GM13976 (cell line): ENCODE data around the gene CBX1.

Source experiments
- DNase-seq: peaks from one replicate; pipeline ENCODE4 v3.0.0; 2012; ENCODE audit warnings: low spot score
- in situ Hi-C: fragments of 300-500 bp; cut with MboI; formaldehyde crosslinking; loops from one replicate; pipeline ENCODE4 v1.12.0; 2022; ENCODE audit warnings: low sequenced_read_pairs, mixed read lengths, inconsistent platforms; ENCODE audit not compliant: unreplicated experiment
- TF ChIP-seq, protein P1 (sequence below): IDR thresholded peaks from 2 replicates; pipeline ENCODE4 v1.5.1; 2012; ENCODE audit warnings: borderline replicate concordance, mild to moderate bottlenecking; ENCODE audit not compliant: insufficient read depth; ENCODE audit errors: extremely low read depth, missing control alignments, control extremely low read depth

Gene CBX1

DNA sequence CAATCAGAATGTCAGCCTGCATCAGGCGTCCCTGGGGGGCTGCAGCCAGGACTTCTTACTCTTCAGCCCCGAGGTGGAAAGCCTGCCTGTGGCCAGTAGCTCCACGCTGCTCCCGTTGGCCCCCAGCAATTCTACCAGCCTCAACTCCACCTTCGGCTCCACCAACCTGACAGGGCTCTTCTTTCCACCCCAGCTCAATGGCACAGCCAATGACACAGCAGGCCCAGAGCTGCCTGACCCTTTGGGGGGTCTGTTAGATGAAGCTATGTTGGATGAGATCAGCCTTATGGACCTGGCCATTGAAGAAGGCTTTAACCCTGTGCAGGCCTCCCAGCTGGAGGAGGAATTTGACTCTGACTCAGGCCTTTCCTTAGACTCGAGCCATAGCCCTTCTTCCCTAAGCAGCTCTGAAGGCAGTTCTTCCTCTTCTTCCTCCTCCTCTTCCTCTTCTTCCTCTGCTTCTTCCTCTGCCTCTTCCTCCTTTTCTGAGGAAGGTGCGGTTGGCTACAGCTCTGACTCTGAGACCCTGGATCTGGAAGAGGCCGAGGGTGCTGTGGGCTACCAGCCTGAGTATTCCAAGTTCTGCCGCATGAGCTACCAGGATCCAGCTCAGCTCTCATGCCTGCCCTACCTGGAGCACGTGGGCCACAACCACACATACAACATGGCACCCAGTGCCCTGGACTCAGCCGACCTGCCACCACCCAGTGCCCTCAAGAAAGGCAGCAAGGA, 42.7 kb downstream of the CBX1 start:
- TF ChIP-seq, protein P1, sequence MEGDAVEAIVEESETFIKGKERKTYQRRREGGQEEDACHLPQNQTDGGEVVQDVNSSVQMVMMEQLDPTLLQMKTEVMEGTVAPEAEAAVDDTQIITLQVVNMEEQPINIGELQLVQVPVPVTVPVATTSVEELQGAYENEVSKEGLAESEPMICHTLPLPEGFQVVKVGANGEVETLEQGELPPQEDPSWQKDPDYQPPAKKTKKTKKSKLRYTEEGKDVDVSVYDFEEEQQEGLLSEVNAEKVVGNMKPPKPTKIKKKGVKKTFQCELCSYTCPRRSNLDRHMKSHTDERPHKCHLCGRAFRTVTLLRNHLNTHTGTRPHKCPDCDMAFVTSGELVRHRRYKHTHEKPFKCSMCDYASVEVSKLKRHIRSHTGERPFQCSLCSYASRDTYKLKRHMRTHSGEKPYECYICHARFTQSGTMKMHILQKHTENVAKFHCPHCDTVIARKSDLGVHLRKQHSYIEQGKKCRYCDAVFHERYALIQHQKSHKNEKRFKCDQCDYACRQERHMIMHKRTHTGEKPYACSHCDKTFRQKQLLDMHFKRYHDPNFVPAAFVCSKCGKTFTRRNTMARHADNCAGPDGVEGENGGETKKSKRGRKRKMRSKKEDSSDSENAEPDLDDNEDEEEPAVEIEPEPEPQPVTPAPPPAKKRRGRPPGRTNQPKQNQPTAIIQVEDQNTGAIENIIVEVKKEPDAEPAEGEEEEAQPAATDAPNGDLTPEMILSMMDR: no peak
- DNase-seq: no peak

DNA sequence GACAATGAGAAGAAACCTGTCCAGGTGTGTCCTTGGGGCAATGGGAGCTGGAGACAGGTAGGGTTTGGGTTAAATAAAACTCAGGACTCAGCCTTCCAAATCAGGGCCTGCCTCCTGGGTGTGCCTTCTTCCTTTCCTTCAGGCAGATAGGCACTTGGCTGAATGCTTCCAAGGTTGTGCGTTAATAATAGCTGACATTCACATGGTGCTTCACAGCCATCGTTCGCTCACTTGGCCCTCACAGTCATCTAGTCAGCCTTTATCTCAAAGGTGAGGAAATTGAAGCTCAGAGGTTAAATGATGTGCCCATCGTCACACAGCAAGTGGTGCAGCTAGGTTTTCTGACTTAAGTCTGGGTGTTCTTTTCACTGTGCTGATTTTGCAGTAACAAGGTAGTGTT, 43.7 kb downstream of the CBX1 start:
- no peak for DNase-seq
- in situ Hi-C loops: no loop called here
- TF ChIP-seq, protein P1: no peak

More for the DNA sequence above, 42.7 kb downstream of the CBX1 start:
- in situ Hi-C loops: no loop called here

- DNase-seq: no peak
- in situ Hi-C loops: no loop called here
- TF ChIP-seq, protein P1: no peak
Measured at GRCh38 chr17:48056879-48057278, 44.4 kb downstream of the CBX1 start.

- TF ChIP-seq, protein P1: no peak
- in situ Hi-C loops: no loop called here
- DNase-seq: no peak
Measured at GRCh38 chr17:48056246-48056745, 45.0 kb downstream of the CBX1 start.

GRCh38 chr17:48055531-48056245, 45.6 kb downstream of the CBX1 start:
- in situ Hi-C loops: no loop called here
- TF ChIP-seq, protein P1: no peak
- DNase-seq: peak; percentile 74

DNA sequence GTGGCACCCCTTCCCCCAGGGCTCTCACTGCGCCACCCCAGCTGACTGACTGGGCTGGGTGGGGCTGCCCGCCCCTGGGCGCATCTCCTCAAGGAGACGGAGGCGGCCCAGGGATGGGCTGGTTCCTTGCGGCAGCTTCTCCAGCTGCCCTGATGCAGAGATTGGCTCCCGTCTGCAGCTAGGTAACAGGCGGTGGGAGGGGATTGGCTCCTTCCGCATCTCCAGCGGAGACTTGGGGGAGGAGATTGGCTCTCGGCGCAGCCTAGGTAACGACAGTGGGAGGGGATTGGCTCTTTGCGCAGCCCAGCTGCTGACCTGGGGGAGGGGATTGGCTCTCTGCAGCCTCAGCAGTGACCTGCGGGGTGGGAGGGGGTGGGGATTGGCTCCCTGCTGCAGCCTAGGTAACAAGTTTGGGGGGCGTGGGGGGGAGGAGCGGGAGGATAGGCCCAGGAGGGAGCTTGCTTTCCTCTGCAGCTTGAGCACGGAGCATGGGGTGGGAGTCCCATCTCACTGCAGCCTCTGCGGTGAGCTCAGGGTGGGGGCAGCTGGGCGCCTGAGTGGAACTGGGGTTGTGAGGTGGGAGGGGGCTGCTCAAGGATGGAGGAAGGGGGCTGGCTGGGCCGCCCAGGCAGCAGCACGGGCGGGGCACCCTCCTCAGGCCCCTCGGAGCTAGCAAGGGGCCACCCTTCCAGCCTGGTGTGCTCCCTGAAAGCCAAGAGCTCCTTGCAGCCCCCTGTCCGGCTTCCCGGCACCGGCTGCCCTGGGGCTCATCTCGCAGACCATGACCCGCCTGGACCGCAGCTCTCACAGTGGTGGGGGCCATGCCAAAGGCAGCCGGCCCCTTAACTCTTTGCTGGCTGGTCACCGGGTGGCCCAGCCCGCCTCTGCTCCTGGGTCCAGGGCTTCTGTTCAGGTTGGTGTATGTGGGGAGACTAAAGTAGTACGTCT, 46.8 kb downstream of the CBX1 start:
- DNase-seq: no peak
- in situ Hi-C loops: no loop called here
- TF ChIP-seq, protein P1: no peak
